Measurements from ENCODE around the gene EDAR. TPM values are rescaled to one million over a fixed set of nuclear protein-coding genes. Genes with fewer than 3 reads are reported as not detected.

EDAR gene
- total RNA-seq, 8 experiments from 2014 or later, result 0.05 to 1.00 (median 0.15) TPM

- in situ Hi-C loops (cut with MboI; ENCODE audit: low pct_unique_long_range_greater_than_20kb in 2 of 9, low sequenced_read_pairs in 9 of 9, unreplicated experiment in 9 of 9), result no loop called here
- Histone ChIP-seq H3K4me3 (no peak overlapping the region), H3K27ac (no peak overlapping the region), H3K4me1 (replicated peaks in 1 of 2) (no peaks in the 10 kb centered on the region)
- ATAC-seq (replicated peaks in 6 of 8), result no peak
- 71 to 100% (median 95%) methylated on average over 1 to 3 of the region's 3 CpGs; no CpG with 5 or more reads in 1 of the 10 experiments for WGBS, 10 experiments
Observed at GRCh38 chr2:108858894-108859293, 130.1 kb downstream of the EDAR start.

GRCh38 chr2:108855194-108855593 is 133.8 kb downstream of the EDAR start:
- WGBS, 10 experiments, result 44 to 100% (median 96%) methylated on average over 1 of the region's 1 CpG; no CpG with 5 or more reads in 2 of the 10 experiments
- peak in 3 of 8 experiments; percentile 45 to 59 (median 47) for ATAC-seq (replicated peaks in 6 of 8)
- Histone ChIP-seq H3K4me3 (no peak overlapping the region), H3K4me1 (replicated peaks in 1 of 2) (no peaks in the 10 kb centered on the region), H3K27ac (no peak overlapping the region)
- in situ Hi-C loops (cut with MboI; ENCODE audit: low pct_unique_long_range_greater_than_20kb in 2 of 9, low sequenced_read_pairs in 9 of 9, unreplicated experiment in 9 of 9), result no loop called here

DNA sequence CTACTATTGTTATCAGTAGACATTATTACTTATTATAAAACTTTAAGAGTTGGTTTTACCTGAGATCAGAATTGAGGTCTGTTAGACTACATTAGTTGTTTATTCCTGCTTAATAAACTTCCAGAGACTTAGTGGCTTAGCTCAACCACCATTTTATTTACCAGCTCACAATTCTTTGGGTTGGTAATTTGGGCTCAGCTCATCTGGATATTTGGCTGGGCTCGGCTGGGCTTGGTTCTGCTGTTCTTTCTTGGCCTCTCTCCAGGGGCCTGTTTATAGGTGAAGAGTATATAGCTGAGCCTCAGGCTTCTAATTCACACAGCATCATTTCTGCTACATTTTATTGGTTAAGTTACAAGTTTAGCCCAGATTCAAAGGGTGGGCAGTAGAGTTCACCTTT is 134.5 kb downstream of the EDAR start:
- ATAC-seq (replicated peaks in 6 of 8), result no peak
- Histone ChIP-seq H3K4me3 (no peak overlapping the region), H3K4me1 (replicated peaks in 1 of 2) (no peaks in the 10 kb centered on the region), H3K27ac (no peak overlapping the region)
- in situ Hi-C loops (cut with MboI; ENCODE audit: low pct_unique_long_range_greater_than_20kb in 2 of 9, low sequenced_read_pairs in 9 of 9, unreplicated experiment in 9 of 9), result no loop called here
- WGBS, 10 experiments, result 93 to 100% (median 100%) methylated on average over 1 of the region's 1 CpG; no CpG with 5 or more reads in 6 of the 10 experiments

DNA sequence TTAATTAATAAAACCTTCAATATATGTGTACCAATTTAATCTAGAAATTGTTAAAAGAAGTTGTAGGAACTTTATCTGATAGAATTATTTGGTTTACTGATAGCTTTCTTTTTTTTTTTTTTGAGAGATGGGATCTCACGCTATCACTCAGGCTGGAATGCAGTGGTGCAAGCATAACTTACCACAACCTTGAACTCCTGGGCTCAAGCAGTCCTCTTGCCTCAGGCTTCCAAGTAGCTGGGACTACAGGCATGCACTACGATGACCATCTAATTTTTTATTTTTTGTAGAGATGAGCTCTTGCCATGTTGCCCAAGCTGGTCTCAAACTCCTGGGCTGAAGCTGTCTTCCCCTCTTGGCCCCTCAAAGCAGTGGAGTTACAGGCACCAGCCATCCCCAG is 135.6 kb downstream of the EDAR start:
- WGBS, 10 experiments, result 80 to 100% (median 86%) methylated on average over 1 to 2 of the region's 2 CpGs; no CpG with 5 or more reads in 3 of the 10 experiments
- in situ Hi-C loops (cut with MboI; ENCODE audit: low pct_unique_long_range_greater_than_20kb in 2 of 9, low sequenced_read_pairs in 9 of 9, unreplicated experiment in 9 of 9), result no loop called here
- ATAC-seq (replicated peaks in 6 of 8), result no peak

GRCh38 chr2:108852375-108852774 is 136.6 kb downstream of the EDAR start:
- in situ Hi-C loops (cut with MboI; ENCODE audit: low pct_unique_long_range_greater_than_20kb in 2 of 9, low sequenced_read_pairs in 9 of 9, unreplicated experiment in 9 of 9), result no loop called here
- Histone ChIP-seq H3K27ac (no peak overlapping the region), H3K4me3 (no peak overlapping the region), H3K4me1 (replicated peaks in 1 of 2) (no peaks in the 10 kb centered on the region)
- ATAC-seq (replicated peaks in 6 of 8), result no peak
- 90 to 100% (median 100%) methylated on average over 2 to 3 of the region's 3 CpGs; no CpG with 5 or more reads in 2 of the 10 experiments for WGBS, 10 experiments

More for the DNA sequence above, 135.6 kb downstream of the EDAR start:
- H3K27ac ChIP-seq, result no peak overlapping the region
- no peak overlapping the region for H3K4me3 ChIP-seq
- H3K4me1 ChIP-seq (replicated peaks in 1 of 2), result no peaks in the 10 kb centered on the region

DNA sequence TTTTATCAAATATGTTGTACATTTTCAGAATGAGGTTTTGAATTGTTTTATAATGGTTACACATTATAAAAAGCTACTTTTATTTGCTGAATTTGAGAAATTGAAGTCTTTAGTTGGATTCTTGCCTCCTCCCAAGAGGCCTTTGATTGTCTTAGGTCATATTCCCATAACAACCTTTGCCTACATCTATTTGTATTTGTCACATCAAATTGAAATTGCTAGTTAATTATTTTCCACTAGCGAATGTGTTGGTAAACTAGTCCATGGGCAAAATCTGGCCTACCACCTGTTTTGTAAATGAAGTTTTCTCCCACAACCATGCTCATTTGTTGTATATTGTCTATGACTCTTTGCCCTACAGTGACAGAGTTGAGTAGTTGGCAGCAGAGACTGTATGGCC is 142.0 kb downstream of the EDAR start:
- WGBS, 10 experiments, result 50 to 100% (median 92%) methylated on average over 1 of the region's 1 CpG; no CpG with 5 or more reads in 3 of the 10 experiments
- no peak for ATAC-seq (replicated peaks in 6 of 8)
- in situ Hi-C loops (cut with MboI; ENCODE audit: low pct_unique_long_range_greater_than_20kb in 2 of 9, low sequenced_read_pairs in 9 of 9, unreplicated experiment in 9 of 9), result no loop called here

DNA sequence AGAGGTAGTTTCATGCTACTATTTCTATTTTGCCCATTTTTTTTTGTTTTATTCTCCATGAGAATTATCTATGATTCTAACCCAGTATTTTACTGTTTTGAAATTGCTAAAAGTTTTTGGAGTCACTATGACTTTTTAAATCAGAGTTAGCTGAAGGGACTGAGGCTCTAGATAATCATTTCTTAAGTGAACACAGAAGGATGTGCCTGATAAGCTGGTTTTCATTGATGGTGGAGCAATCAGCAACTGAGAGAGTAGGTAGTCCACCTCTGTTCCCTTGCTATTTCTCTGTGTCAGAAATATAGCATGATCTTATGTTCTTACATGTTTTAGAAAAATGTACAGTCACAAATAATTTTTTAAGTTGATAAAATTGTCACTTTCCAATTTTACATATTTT is 143.1 kb downstream of the EDAR start:
- no peaks in the 10 kb centered on the region for H3K4me1 ChIP-seq (replicated peaks in 1 of 2)
- H3K27ac ChIP-seq, result no peak overlapping the region
- ATAC-seq (replicated peaks in 6 of 8), result no peak
- in situ Hi-C loops (cut with MboI; ENCODE audit: low pct_unique_long_range_greater_than_20kb in 2 of 9, low sequenced_read_pairs in 9 of 9, unreplicated experiment in 9 of 9), result no loop called here
- no peak overlapping the region for H3K4me3 ChIP-seq

More for the DNA sequence above, 142.0 kb downstream of the EDAR start:
- no peak overlapping the region for H3K4me3 ChIP-seq
- H3K4me1 ChIP-seq (replicated peaks in 1 of 2), result no peaks in the 10 kb centered on the region
- H3K27ac ChIP-seq, result no peak overlapping the region

Other genes starting within 250 kb of the EDAR start
- 10 to 100 TPM in 7 of 8 experiments, 1 to 10 TPM in 1; 1.5 to 30.6 (median 14.4) TPM for gene CCDC138, start 202.4 kb downstream of the EDAR start, total RNA-seq
- gene SH3RF3, start 140.0 kb upstream of the EDAR start, total RNA-seq, result 1 to 10 TPM in 6 of 8 experiments, under 1 TPM in 2; 0.13 to 6.5 (median 3.2) TPM

All from motor neuron (in vitro differentiated cells).